PC-9 (cell line): ENCODE results near the gene CGGBP1.

Experiments
- EZH2 ChIP-seq: fragments of 200-600 bp; sonication (generic); IDR thresholded peaks from 2 replicates; pipeline ENCODE4 v1.8.0; 2017; ENCODE audit warnings: antibody characterized with exemption, low read depth
- TF ChIP-seq, protein P1 (sequence below): fragments of 200-600 bp; sonication (generic); conservative IDR thresholded peaks from 2 replicates; pipeline ENCODE4 v1.6.1; 2017; ENCODE audit warnings: mixed run types, antibody characterized with exemption, mild to moderate bottlenecking, moderate library complexity

DNA sequence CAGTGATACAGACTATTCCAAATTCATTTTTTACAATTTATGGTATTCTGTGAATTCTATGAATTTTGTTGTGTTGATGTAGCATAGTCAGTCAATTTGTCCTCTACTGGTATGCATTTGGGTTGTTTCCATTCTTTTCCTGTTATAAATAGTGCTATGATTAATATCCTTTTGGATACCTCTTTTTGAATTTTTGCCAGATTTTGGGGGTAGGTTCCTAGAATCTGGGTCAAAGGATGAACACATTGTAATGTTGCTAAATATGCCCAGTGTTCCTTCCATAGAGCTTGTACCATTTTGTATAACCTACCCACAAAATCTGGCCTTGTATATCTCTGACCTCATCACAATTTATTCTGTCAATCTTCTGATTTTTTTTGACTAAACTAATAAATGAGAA is 46.5 kb upstream of the CGGBP1 start:
- TF ChIP-seq, protein P1, sequence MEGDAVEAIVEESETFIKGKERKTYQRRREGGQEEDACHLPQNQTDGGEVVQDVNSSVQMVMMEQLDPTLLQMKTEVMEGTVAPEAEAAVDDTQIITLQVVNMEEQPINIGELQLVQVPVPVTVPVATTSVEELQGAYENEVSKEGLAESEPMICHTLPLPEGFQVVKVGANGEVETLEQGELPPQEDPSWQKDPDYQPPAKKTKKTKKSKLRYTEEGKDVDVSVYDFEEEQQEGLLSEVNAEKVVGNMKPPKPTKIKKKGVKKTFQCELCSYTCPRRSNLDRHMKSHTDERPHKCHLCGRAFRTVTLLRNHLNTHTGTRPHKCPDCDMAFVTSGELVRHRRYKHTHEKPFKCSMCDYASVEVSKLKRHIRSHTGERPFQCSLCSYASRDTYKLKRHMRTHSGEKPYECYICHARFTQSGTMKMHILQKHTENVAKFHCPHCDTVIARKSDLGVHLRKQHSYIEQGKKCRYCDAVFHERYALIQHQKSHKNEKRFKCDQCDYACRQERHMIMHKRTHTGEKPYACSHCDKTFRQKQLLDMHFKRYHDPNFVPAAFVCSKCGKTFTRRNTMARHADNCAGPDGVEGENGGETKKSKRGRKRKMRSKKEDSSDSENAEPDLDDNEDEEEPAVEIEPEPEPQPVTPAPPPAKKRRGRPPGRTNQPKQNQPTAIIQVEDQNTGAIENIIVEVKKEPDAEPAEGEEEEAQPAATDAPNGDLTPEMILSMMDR = no peak
- TF ChIP-seq EZH2 = no peak
